Epithelial cell of proximal tubule (primary cell): ENCODE measurements around the gene FAM53A. TPM values are rescaled to one million over a fixed set of nuclear protein-coding genes. Genes with fewer than 3 reads are reported as not detected.

Experiments used
- DNase-seq: peaks from one replicate; pipeline ENCODE4 v3.0.0-alpha.2; 2011; ENCODE audit warnings: low read depth
- H3K4me3 ChIP-seq: 2 replicates; pipeline ENCODE4 v1.5.1; 2011; ENCODE audit warnings: low read depth, mild to moderate bottlenecking, low read length
- CTCF ChIP-seq: conservative IDR thresholded peaks from 2 replicates; pipeline ENCODE4 v1.5.1; 2012; ENCODE audit warnings: low read depth, mild to moderate bottlenecking, low read length
- total RNA-seq: library from RNA; depleted of rRNA; stranded (reverse); fragments of >200 nt; gene quantifications from 2 replicates; pipeline ENCODE4 v1.2.3, GENCODE V29; 2015

Gene FAM53A
- total RNA-seq, 1 donor from 2014 or later, result 2.5 TPM

- no peak overlapping the region for H3K4me3 ChIP-seq
- TF ChIP-seq CTCF, result no peak
- no peak for DNase-seq
Measured at GRCh38 chr4:1619151-1619672, 64.9 kb downstream of the FAM53A start.

- no peak for DNase-seq
- H3K4me3 ChIP-seq, result no peak overlapping the region
- TF ChIP-seq CTCF, result no peak
Measured at GRCh38 chr4:1618438-1618837, 65.7 kb downstream of the FAM53A start.

- DNase-seq, result no peak
- H3K4me3 ChIP-seq, result no peak overlapping the region
- TF ChIP-seq CTCF, result no peak
Measured at GRCh38 chr4:1616557-1616930, 67.6 kb downstream of the FAM53A start.

GRCh38 chr4:1615786-1616556 lies 68.1 kb downstream of the FAM53A start:
- no peak overlapping the region for H3K4me3 ChIP-seq
- no peak for DNase-seq
- TF ChIP-seq CTCF, result no peak

- no peak for TF ChIP-seq CTCF
- H3K4me3 ChIP-seq, result no peak overlapping the region
- DNase-seq, result no peak
Measured at GRCh38 chr4:1614854-1615595, 69.1 kb downstream of the FAM53A start.

GRCh38 chr4:1614502-1614853 lies 69.6 kb downstream of the FAM53A start:
- TF ChIP-seq CTCF, result no peak
- DNase-seq, result no peak
- H3K4me3 ChIP-seq, result no peak overlapping the region

GRCh38 chr4:1614049-1614448 lies 70.1 kb downstream of the FAM53A start:
- no peak overlapping the region for H3K4me3 ChIP-seq
- TF ChIP-seq CTCF, result no peak
- DNase-seq, result no peak
